H1 (cell line): Measurements from ENCODE around the gene PLEKHG3. TPM values are rescaled to one million over a fixed set of nuclear protein-coding genes. Genes with fewer than 3 reads are reported as not detected.

Source experiments
- CTCF ChIA-PET: fragments of 300-600 bp; sonication (Branson Sonifier 250); formaldehyde crosslinking; loops from one replicate; lab custom pipeline; 2021; ENCODE audit not compliant: partially characterized antibody; lab: Charles Lee
- POLR2A ChIA-PET: fragments of 300-600 bp; sonication (Branson Sonifier 250); formaldehyde crosslinking; loops from one replicate; lab custom pipeline; 2021; ENCODE audit warnings: inconsistent platforms; ENCODE audit not compliant: partially characterized antibody; lab: Charles Lee
- DNase-seq, 2 experiments: peaks; one replicate each; pipeline versions ENCODE4 v3.0.0 to v3.0.0-alpha.2; 2010 to 2022; ENCODE audit warnings: low spot score in 2 of 2, low read depth in 1 of 2, mixed read lengths in 1 of 2
- FAIRE-seq: peaks from 2 replicates; lab custom pipeline; 2011; peaks lifted over from hg19 to GRCh38; lab: Jason Lieb, UNC
- H2AFZ ChIP-seq: 2 replicates; pipeline ENCODE4 v1.8.1; 2012; ENCODE audit warnings: low read length, inconsistent platforms
- H2AK5ac ChIP-seq: 2 replicates; pipeline ENCODE4 v1.6.1; 2013; ENCODE audit warnings: low read depth, low read length
- H2BK120ac ChIP-seq: replicated peaks from 2 replicates; pipeline ENCODE3; 2013; ENCODE audit warnings: low read depth, low read length, inconsistent platforms
- H2BK12ac ChIP-seq: 2 replicates; pipeline ENCODE4 v1.6.1; 2013; ENCODE audit warnings: low read depth, low read length
- H2BK15ac ChIP-seq: 2 replicates; pipeline ENCODE4 v1.6.1; 2013; ENCODE audit warnings: low read length
- H2BK20ac ChIP-seq: 2 replicates; pipeline ENCODE4 v1.6.1; 2013; ENCODE audit warnings: low read length
- H2BK5ac ChIP-seq: 2 replicates; pipeline ENCODE4 v1.6.1; 2013; ENCODE audit warnings: low read depth, low read length
- H3K14ac ChIP-seq: 2 replicates; pipeline ENCODE4 v1.6.1; 2013; ENCODE audit warnings: inconsistent platforms; ENCODE audit not compliant: insufficient read length
- H3K18ac ChIP-seq: 2 replicates; pipeline ENCODE4 v1.6.1; 2013; ENCODE audit warnings: low read length; ENCODE audit errors: extremely low read depth
- H3K23ac ChIP-seq: 2 replicates; pipeline ENCODE4 v1.6.1; 2013; ENCODE audit warnings: inconsistent platforms; ENCODE audit not compliant: insufficient read length
- H3K23me2 ChIP-seq: 2 replicates; pipeline ENCODE4 v1.6.1; 2013; ENCODE audit warnings: low read depth, low read length
- H3K27ac ChIP-seq: 2 replicates; pipeline ENCODE4 v1.6.1; 2011; ENCODE audit warnings: low read depth, low read length, inconsistent platforms
- H3K27me3 ChIP-seq, 4 experiments: replicated peaks in 1 of 4; 1 replicate in 1 of 4; 2 replicates in 3 of 4; pipeline versions ENCODE4 v1.6.1 to v1.8.1; 2011 to 2013; ENCODE audit warnings: low read length in 3 of 4, mild to moderate bottlenecking in 3 of 4, inconsistent platforms in 2 of 4, mixed read lengths in 2 of 4, moderate library complexity in 1 of 4; ENCODE audit not compliant: control insufficient read depth in 3 of 4, insufficient read depth in 3 of 4; ENCODE audit errors: extremely low read depth in 1 of 4
- H3K36me3 ChIP-seq, 4 experiments: 2 replicates each; pipeline versions ENCODE4 v1.6.1 to v1.8.1; 2011 to 2013; ENCODE audit warnings: mild to moderate bottlenecking in 4 of 4, low read length in 3 of 4, moderate library complexity in 2 of 4, control low read depth in 1 of 4, inconsistent platforms in 1 of 4; ENCODE audit not compliant: insufficient read depth in 4 of 4, control insufficient read depth in 2 of 4
- H3K4ac ChIP-seq: replicated peaks from 2 replicates; pipeline ENCODE3; 2013; ENCODE audit warnings: low read length, low read depth, mixed read lengths, inconsistent platforms; ENCODE audit not compliant: insufficient read length
- H3K4me1 ChIP-seq, 4 experiments: replicated peaks in 1 of 4; 1 replicate in 1 of 4; 2 replicates in 3 of 4; pipeline versions ENCODE4 v1.6.1 to v1.8.1; 2011 to 2013; ENCODE audit warnings: low read length in 3 of 4, inconsistent platforms in 2 of 4, mixed read lengths in 1 of 4; ENCODE audit not compliant: insufficient read depth in 4 of 4, control insufficient read depth in 3 of 4
- H3K4me2 ChIP-seq, 2 experiments: 2 replicates each; pipeline versions ENCODE4 v1.6.1 to v1.8.1; 2011 to 2013; ENCODE audit warnings: low read depth in 2 of 2, low read length in 2 of 2, control low read depth in 1 of 2, inconsistent platforms in 1 of 2, mild to moderate bottlenecking in 1 of 2; ENCODE audit not compliant: insufficient read depth in 1 of 2
- H3K4me3 ChIP-seq, 4 experiments: fragments of 200-600, 300-600 bp in 1 of 4; sonication (generic), shearing (Covaris generic), sonication (Bioruptor Twin) in 1 of 4; 2 replicates each; pipeline versions ENCODE4 v1.5.1 to v1.8.1; 2011 to 2016; ENCODE audit warnings: low read length in 4 of 4, low read depth in 3 of 4, control low read depth in 2 of 4, inconsistent platforms in 2 of 4, mild to moderate bottlenecking in 2 of 4, mixed read lengths in 1 of 4, moderate library complexity in 1 of 4; ENCODE audit not compliant: insufficient read depth in 2 of 4; ENCODE audit errors: extremely low read depth in 1 of 4
- H3K56ac ChIP-seq: replicated peaks from 2 replicates; pipeline ENCODE3; 2013; ENCODE audit warnings: low read depth, mild to moderate bottlenecking, mixed read lengths, low read length, inconsistent platforms; ENCODE audit not compliant: insufficient read length
- H3K79me1 ChIP-seq: 2 replicates; pipeline ENCODE4 v1.6.1; 2013; ENCODE audit warnings: low read depth, low read length, control low read depth
- H3K79me2 ChIP-seq, 2 experiments: 2 replicates each; pipeline versions ENCODE4 v1.6.1 to v1.8.1; 2012 to 2013; ENCODE audit warnings: low read length in 2 of 2, mild to moderate bottlenecking in 2 of 2, inconsistent platforms in 1 of 2; ENCODE audit not compliant: insufficient read depth in 2 of 2, control insufficient read depth in 1 of 2
- H3K9ac ChIP-seq, 4 experiments: replicated peaks in 1 of 4; 1 replicate in 1 of 4; 2 replicates in 3 of 4; pipeline versions ENCODE4 v1.6.1 to v1.8.1; 2011 to 2013; ENCODE audit warnings: low read depth in 3 of 4, low read length in 3 of 4, control low read depth in 2 of 4, mild to moderate bottlenecking in 2 of 4, moderate library complexity in 2 of 4, inconsistent platforms in 1 of 4; ENCODE audit errors: extremely low read depth in 1 of 4
- H3K9me3 ChIP-seq, 2 experiments: 2 replicates each; pipeline versions ENCODE4 v1.6.1 to v1.8.1; 2012 to 2013; ENCODE audit warnings: mild to moderate bottlenecking in 2 of 2, moderate library complexity in 2 of 2, control low read depth in 1 of 2, inconsistent platforms in 1 of 2, low read depth in 1 of 2, low read length in 1 of 2, mixed read lengths in 1 of 2; ENCODE audit not compliant: insufficient read depth in 2 of 2
- H4K20me1 ChIP-seq, 2 experiments: replicated peaks in 1 of 2; 2 replicates each; pipeline versions ENCODE3 to v1.8.1; 2011 to 2013; ENCODE audit warnings: inconsistent platforms in 2 of 2, low read length in 2 of 2, mild to moderate bottlenecking in 1 of 2; ENCODE audit not compliant: insufficient read depth in 2 of 2, control insufficient read depth in 1 of 2
- H4K5ac ChIP-seq: 2 replicates; pipeline ENCODE4 v1.6.1; 2013; ENCODE audit warnings: low read length, low read depth, mixed read lengths, inconsistent platforms; ENCODE audit not compliant: insufficient read length
- H4K8ac ChIP-seq: 2 replicates; pipeline ENCODE4 v1.8.0; 2013; ENCODE audit warnings: mild to moderate bottlenecking, moderate library complexity, low read length, inconsistent platforms; ENCODE audit not compliant: insufficient read depth; ENCODE audit errors: extremely low read depth
- H4K91ac ChIP-seq: replicated peaks from 2 replicates; pipeline ENCODE3; 2013; ENCODE audit warnings: low read length, mixed read lengths, inconsistent platforms; ENCODE audit not compliant: insufficient read length
- CTBP2 ChIP-seq: IDR thresholded peaks from 2 replicates; pipeline ENCODE4 v1.7.0; 2011; ENCODE audit warnings: borderline replicate concordance, mild to moderate bottlenecking, moderate library complexity, mixed read lengths, low read length; ENCODE audit not compliant: insufficient read depth, insufficient read length
- GTF2F1 ChIP-seq: IDR thresholded peaks from 2 replicates; pipeline ENCODE4 v1.6.1; 2012; ENCODE audit warnings: low read depth, low read length, improper control_type of control experiment, borderline replicate concordance
- RBBP5 ChIP-seq: IDR thresholded peaks from 2 replicates; pipeline ENCODE4 v1.7.1; 2012; ENCODE audit warnings: low read depth, mild to moderate bottlenecking, inconsistent platforms, low read length, moderate library complexity, borderline replicate concordance
- RXRA ChIP-seq: IDR thresholded peaks from 2 replicates; pipeline ENCODE4 v1.6.1; 2011; ENCODE audit warnings: low read depth, mild to moderate bottlenecking, low read length, moderate library complexity; ENCODE audit not compliant: insufficient read depth
- SIN3A ChIP-seq, 2 experiments: IDR thresholded peaks in 1 of 2; conservative IDR thresholded peaks in 1 of 2; 2 replicates each; pipeline ENCODE4 v1.6.1; 2011 to 2012; ENCODE audit warnings: low read length in 2 of 2, improper control_type of control experiment in 1 of 2, low read depth in 1 of 2, mild to moderate bottlenecking in 1 of 2
- SUZ12 ChIP-seq: fragments of 200-600 bp; sonication (generic); IDR thresholded peaks from 2 replicates; pipeline ENCODE4 v1.6.1; 2012; ENCODE audit warnings: mild to moderate bottlenecking, inconsistent platforms, low read length, moderate library complexity, mixed read lengths
- TAF1 ChIP-seq: IDR thresholded peaks from 2 replicates; pipeline ENCODE4 v1.6.1; 2011; ENCODE audit warnings: mild to moderate bottlenecking, low read depth, low read length
- WGBS, 2 experiments: shearing (Covaris generic) in 1 of 2; methylation state at CpG; one replicate each; pipeline versions ENCODE4 v1.1.6 to v1.1.7; 2013 to 2015; ENCODE audit warnings: low lambda C conversion rate in 2 of 2, mixed read lengths in 2 of 2, inconsistent platforms in 1 of 2, low coverage in 1 of 2, missing lambda C conversion rate in 1 of 2; ENCODE audit not compliant: insufficient replicate concordance in 2 of 2, insufficient coverage in 1 of 2, insufficient read length in 1 of 2; ENCODE audit errors: extremely low coverage in 1 of 2, missing lambda C conversion rate in 1 of 2; 5-methylcytosine and 5-hydroxymethylcytosine counted together
- polyA plus RNA-seq, 7 experiments: library from polyadenylated mRNA; depleted of rRNA in 3 of 7; stranded (reverse) in 5 of 7; unstranded in 2 of 7; fragments of >200 nt in 5 of 7; fragments of 200-250 nt in 2 of 7; gene quantifications; 1 replicate in 5 of 7; 2 replicates in 1 of 7; 4 replicates in 1 of 7; pipeline versions ENCODE4 v1.2.1 to v1.2.3, GENCODE V29; 2011 to 2013; ENCODE audit warnings: missing spikeins in 2 of 7, mixed read lengths in 2 of 7
- total RNA-seq: library from RNA; stranded (reverse); fragmentation: NEBNext Ultra II Directional; extraction: Animal tissue kit (Norgen Biotek cat#: 25700); gene quantifications from 2 replicates; pipeline ENCODE4 v1.2.1, GENCODE V29; 2021

PLEKHG3 gene
- total and polyA plus RNA-seq, 2 of the 8 experiments (the other 6 are each of a cell fraction or from before 2014, with no cell fraction given) = 43.4 to 90.6 TPM

DNA sequence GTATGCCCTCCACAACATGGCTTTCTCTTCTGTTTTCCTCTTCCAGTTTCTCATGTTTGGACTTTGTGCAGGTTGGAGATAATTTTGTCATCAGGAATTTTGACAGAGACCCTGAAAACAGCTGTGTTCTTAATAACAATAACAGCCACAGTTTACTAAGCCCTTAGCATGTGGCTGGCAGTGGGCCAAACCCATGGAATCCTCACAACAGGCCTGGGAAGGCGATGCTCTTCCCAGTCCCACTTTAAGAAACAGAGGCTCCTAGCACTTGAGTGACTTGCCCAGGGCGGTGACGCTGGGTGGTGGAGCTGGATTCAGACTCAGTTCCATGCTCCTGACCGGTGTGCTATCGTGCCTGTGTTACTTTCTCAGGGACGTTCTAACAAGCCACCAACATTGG lies 20.1 kb upstream of the PLEKHG3 start:
- Histone ChIP-seq H3K9me3 (no peaks in the 10 kb centered on the region), H2BK20ac (no peak overlapping the region), H2BK120ac (no peak overlapping the region), H4K91ac (no peak overlapping the region), H2AFZ (no peak overlapping the region)
- TF ChIP-seq SUZ12 = no peak
- no peak for TF ChIP-seq TAF1
- TF ChIP-seq RXRA = no peak
- TF ChIP-seq GTF2F1 = no peak
- no peak for TF ChIP-seq CTBP2
- no peak for TF ChIP-seq SIN3A (conservative IDR thresholded peaks at IDR 0.05 in 1 of 2, IDR thresholded peaks at IDR 0.05 in 1 of 2; ENCODE audit: low read depth in 1 of 2, low read length in 2 of 2)
- TF ChIP-seq RBBP5 = no peak
- TF ChIP-seq, all 59 proteins: peak for 0
- Histone ChIP-seq H3K4me1 (peaks cover 0 to 13% (median 6%) of the 10 kb centered on the region in 4 experiments; a peak in 5 of 7 replicates), H3K79me1 (no peaks in the 10 kb centered on the region), H3K4ac (no peak overlapping the region), H3K18ac (no peak overlapping the region), H3K4me3 (no peak overlapping the region), H3K23ac (no peak overlapping the region), H2AK5ac (no peak overlapping the region), H3K27me3 (peaks cover 0 to 5% (median 5%) of the 10 kb centered on the region in 4 experiments; a peak in 4 of 7 replicates), H3K23me2 (no peaks in the 10 kb centered on the region; the same call in 1 of the 2 replicates), H3K14ac (no peak overlapping the region), H4K20me1 (no peaks in the 10 kb centered on the region), H4K8ac (no peak overlapping the region), H3K4me2 (no peak overlapping the region), H2BK5ac (no peak overlapping the region), H3K36me3 (no peaks in the 10 kb centered on the region), H3K9ac (no peak overlapping the region), H2BK15ac (no peak overlapping the region), H2BK12ac (no peak overlapping the region), H3K27ac (no peak overlapping the region), H4K5ac (no peak overlapping the region), H3K79me2 (no peaks in the 10 kb centered on the region), H3K56ac (no peak overlapping the region)
- 79% methylated on average over 6 of the region's 6 CpGs; no CpG with 5 or more reads in 1 of the 2 experiments for WGBS, 2 experiments
- ChIA-PET CTCF (interaction anchor here (1.0 to 2.0 kb wide), 4 partner anchors 10 to 78 kb away, joined by 3 to 5 read pairs (median 4); no protein-coding TSS in a partner anchor), POLR2A (no interaction called here)
- FAIRE-seq (no peak), DNase-seq (no peak)
